Stimulated activated CD4-positive, alpha-beta T cell treated with anti-CD3 and anti-CD28 coated beads, Interleukin-1b, Interleukin-23, amount 100 ng/mL, for 4 hours (primary cell): ENCODE results near the gene KLHL10.
A peak's percentile ranks its signal among the peaks of the same experiment; 100 is the strongest.

ENCODE experiments used
- DNase-seq, 2 donors: peaks; one replicate each; pipeline ENCODE4 v3.0.0-alpha.2; 2020; ENCODE audit warnings: low read depth in 2 of 2

The KLHL10 gene

DNA sequence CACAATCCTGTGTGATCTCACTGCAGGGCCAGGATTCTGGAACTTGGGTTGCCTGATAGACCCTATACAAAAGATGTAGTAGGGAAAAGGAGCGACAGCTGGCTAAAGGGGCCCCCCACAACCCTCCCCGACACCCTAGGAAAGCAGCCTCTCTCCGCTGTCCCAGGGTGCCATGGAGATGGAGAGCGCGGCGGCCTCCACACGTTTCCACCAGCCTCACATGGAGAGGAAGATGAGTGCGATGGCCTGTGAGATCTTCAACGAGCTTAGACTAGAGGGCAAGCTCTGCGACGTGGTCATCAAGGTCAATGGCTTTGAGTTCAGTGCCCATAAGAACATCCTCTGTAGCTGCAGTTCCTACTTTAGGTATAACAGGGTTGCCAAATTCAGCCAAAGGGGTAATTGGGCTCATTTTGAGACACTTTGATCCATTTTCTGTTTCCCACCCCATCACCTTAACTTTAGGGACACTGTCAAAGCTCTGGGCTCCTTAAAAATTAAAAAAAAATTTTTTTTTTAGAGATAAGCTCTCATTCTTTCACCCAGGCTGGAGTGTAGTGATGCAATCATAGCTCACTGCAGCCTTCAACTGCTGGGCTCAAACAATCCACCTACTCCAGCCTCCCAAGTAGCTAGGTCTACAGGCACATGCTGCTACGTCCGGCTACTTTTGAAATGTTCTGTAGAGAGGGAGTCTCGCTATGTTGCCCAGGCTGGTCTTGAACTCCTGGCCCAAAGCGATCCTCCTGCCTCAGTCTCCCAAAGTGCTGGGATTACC, at the start of gene KLHL10:
Gene KLHL10 (plus strand): TSS at position 65 of the 778 bp plus-strand sequence. CDS start 108 bp downstream, at position 173.
- no peak for DNase-seq

DNA sequence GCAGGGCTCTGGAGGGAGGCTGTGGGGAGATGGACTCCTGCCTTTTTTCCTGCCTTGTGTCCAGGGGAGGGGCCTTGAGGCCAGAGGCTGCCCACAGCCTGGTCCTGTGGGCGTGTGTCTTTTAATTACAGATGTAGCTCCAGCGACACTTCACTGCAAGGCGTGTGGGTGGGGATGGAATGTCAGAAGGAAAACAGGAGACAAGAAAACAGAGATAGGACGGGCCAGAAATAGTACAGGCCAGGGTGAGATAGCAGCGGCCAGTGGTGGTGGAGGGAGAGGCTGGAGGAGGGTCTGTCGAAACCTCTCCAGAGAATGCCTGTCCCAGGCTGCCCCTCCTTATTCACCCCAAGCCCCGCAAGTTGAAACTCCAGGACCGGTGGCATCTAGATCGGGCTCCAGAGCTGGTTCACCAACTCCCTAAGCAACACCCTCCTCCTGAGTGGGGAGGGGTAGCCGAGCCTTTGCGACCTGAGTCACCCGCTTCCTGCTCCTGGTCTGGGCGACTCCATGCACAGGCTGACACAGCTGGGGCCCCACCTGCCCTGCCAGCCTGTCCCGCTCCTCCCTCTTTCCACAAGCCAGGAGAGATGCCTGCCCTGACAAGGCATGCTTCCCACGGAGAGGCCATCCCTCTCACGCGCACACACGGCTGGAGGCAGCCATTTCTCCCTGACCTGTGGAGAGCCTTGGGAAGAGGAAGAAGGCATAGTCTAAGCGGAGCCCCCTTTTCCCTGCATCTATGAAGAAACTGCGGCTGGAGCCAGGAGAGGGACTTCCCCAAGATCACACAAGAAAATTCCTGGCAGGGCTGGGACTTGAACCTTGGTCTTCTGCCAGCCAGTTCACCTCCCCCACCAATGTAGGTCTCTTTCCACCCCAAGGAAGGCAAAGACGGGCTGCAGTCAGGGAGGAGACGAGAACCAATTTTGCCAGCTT, 44.5 kb upstream of the KLHL10 start:
- DNase-seq, result no peak

DNA sequence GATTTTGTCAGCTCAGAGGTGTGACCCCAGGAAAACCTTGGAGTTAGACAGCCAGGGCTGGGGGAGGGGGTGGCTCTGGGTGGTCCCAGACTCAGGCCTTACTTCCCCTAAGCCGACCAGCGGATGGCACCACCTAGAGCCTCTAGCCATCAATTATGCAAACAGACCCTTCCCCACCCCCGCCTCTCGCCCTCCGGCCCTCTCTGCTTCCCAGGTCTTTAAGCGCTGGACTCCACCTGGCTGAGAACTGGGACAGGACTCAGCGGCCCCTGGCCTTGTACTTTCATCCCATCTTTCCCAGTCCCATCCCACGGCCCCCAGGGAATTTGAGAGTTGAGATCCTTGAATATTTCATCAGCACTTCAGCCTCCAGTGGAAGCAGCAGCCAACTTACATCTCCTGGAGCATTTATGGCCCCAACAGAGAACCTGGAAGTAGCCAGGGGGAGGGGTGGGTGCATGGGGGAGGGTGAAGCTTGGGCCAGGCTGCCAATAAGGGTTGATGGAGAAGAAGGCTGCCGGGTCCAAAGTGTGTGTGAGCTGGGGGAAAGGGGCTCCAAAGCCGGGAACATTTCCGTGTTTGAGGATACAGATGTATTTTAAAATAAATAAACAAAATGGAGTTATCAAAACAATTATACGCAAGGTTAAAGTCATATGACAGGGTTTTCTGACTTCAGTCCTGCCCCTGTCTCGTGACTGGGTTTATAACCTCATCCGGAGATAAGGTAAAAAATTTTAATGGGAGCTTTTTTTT, 43.7 kb upstream of the KLHL10 start:
- DNase-seq, result no peak

DNA sequence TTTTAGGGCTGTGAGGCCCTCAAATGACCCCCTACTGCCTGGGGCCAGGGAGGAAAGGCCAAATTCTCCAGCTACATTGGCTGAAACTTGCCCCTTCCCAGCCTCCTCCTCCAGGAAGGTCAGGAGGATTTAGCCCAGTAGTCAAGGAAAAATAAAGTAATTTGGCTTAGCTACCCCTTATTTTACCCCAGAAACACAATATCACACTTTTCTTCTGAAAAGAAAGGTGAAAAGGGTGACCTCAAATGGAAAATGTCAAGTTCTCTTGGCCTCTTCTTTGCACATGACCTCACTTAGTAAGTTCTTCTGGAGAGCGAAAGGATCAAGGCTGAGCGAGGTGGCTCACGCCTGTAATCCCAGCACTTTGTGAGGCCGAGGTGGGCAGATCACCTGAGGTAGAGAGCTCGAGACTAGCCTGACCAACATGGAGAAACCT, 43.1 kb upstream of the KLHL10 start:
- no peak for DNase-seq

DNA sequence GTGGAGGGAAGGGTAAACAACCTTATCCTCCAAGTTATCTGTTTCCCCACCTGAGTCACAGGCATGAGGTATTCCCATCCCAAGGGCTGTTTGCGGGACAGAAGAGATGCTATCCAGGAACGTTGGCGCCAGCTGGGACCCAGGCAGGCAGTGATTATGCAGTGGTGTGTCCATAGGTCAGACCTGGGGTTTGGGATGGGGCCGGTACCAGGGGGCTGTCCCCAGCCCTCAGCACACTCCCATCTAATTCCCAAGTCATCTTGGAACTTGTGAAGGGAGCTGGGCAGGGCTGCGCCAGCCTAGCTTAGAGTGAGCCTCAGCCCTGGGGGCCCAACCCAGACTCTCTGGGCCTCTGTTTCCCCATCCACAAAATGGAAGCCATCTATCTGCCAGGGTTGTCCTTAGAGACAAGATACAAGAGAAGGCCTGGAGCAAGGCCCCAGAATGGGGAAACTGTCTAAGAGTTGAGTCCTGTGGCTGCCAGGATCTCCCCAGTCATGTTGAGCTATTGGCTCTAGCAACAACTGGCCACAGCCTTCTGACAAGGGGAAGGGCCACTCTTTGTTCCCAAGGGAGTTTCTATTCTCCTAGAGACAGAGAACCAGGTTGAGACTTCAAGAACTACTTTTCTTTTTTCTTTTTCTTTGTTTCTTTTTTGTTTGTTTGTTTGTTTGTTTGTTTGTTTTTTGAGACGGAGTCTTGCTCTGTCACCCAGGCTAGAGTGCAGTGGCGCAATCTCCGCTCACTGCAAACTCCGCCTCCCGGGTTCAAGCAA, 41.3 kb upstream of the KLHL10 start:
- DNase-seq, result no peak

DNA sequence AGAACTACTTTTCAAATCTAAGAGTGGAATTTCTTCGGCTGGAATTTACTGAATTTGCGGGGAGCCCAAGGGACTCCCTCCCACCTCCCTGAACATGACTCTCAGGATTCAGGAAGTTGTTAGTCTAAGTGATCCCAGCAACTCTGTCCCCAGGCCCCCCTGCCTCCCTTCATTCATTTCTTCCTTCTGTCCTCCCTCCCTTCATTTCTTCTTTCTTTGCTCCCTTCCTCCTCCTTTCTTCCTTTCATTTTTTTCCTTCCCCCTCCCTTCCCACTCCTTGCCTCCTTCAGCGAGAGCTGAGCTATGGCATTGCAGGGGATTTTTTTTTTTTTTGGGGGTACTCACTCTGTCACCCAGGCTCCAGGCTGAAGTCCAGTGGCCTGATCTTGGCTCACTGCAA, 40.2 kb upstream of the KLHL10 start:
- no peak for DNase-seq

DNA sequence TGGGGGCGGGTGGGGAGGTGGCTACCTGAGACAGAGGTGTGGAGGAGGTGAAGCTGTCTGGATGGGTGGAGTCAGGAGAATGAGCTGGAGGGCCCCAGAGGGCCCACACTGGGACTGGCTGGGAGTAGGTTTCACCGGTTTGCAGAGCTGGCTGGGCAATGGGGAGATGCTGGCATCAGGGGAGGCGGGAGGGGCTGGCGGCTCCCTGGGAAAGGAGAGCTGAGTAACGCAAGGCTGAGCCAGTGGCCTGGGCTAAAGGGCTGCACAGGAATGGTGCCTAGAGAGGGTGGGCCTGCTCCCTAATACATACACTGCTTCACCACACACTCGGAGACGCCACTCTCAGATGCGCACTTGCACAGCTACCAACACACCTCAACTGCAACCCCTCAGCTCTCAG, 38.3 kb upstream of the KLHL10 start:
- no peak for DNase-seq

DNA sequence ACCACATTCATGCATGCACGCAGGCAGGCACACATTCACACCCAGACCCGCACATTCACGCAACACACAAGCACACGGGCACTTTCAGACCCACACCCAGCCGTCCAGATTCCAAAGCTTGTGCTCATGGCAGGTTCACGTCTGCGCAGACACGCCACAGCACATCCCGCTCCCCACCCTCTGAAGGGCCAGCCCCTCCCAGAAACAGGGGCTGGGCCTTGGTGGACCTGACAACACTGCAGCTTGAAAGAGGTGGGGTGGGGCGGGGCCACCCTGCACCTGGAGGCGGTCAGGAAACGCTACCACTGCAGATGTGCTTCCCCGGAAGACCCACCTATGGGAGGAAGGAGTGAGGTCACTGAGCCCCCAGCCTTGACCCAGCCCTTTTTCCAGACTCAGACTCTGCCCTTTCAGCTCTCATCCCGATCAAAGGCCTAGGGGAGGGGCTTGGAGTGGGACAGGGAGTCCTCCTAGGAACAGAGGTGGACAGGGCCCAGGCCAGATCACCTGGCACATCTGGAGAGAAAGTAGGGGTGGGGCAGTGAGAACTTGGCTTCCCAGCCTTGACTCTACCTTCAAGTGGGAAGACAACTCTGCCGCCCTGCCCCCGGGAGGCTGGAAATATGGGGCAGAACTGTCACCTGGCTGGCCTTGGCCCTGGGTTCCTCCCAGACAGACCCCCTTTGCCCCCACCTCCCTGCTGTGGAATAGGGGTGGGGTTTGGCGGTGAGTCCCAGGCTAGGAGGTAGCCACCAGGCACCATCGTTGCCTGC, 36.8 kb upstream of the KLHL10 start:
- no peak for DNase-seq

DNA sequence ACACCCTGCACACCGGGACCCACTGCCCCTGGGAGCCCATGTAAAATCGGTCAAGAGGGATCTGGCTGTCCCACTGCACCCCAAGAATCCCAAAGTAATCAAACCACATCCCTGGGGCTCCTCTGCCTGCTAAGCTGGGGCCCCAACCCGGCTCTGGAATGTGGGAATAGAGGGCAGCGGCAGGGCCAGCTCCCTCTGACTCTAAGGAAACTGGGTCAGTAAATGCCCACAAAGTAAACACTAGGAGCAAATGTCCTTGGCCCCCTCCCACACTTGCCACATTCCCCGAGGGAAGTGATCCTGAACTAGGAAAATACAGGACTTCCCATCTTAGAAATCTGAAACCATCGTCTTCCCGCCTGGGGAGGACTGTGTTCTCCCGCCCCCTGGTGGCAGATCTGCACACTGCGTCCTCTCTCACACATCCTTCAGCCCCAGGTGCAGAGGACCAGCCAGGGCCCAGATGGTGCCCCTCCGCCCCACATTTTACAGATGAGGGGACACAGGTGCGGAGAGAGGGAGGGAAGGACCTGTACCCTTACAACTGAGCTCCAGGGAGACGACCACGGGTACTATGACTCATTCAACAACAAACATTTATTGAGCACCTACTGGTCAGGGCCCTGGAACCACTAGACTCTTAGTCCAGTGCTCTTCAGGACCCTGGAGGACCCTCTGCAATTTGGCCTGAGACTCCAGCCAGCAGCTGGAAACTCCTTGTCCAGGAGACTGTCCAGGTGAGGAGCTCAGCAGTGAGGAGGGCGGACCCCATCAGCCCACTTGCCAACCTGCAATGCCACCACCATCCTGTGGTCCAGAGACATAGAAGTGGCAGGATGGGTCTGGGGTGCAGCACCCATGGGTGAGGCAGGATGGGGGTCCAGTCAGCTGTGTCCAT, 36.0 kb upstream of the KLHL10 start:
- DNase-seq, result peak; percentile 70 to 72

DNA sequence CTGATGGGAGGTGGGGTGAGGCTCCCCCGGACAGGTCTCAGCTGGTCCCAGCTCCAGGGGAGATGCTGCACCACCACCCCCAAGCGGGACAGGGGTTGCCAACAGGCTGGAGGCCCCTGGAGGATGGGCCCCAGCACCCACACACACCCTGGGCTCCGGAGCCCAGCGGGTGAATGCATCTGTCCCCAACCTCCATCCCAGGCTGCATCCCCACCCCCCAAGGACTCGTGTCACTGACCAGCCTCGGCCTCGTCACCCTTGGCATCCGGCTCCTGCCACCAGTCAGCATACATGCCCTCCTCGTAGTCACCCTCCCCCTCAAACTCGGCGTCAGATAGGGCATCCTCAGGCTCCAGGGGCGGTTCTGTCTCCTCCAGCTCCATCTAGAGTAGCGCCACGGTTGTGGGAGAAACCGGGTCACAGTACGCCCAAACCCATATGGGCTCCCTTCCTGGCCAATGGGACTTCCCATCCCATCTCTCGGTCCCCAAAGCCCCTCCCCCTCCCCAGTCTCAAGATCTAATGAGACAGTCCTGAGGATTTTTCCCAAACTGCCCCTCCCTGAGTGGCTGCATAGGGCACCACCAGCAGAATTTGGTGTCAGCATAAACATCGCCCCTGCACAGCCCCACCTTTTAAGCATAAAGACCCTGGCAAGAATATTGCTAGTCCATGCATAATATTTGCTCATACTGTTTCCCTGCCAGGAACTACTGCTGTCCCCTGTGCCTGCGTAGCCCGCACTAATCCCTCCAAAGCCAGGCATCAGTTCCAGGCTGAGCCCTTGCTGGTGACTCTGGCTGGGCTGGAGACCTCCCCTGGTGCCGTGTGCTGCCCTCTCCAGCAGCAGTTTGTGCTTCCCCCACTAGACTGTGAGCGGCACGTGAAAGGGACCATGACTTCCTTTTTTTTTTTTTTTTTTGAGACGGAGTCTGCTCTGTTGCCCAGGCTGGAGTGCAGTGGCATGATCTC, 34.3 kb upstream of the KLHL10 start:
- no peak for DNase-seq

DNA sequence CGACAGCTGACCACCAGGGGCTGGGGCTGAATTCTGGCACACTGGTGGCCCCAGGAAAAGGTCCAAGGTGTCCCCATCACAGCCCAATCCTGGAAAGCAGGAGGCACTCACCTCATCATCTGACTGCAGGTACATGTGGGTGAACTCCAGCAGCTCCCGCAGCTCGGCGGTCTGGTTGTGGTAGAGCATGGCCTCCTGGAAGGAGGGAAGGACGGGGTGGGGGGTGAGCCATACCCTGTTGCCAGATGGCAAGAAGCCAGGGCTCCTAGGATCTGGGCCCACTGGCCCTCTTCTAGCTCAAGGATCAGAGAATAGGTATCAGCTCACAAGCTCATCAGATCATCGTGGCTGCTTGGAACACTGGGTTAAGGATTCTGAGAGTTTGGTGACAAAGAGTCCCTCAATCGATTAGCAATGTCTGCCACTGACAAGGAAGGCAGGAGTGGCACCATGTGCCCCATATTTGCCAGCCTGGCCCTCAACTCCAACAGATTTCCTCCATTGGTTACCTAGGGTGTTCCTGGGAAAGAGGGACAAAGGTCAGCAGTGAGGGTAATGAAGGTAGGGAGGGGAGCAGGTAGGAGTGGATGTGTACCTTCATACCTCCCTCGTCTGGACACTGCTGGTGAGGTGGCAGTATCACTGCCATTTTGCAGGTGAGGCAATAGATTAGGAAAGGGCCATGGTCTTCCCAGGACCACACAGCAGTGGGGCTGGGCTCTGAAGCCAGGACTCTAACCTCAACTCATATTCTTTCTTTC, 30.8 kb upstream of the KLHL10 start:
- no peak for DNase-seq

DNA sequence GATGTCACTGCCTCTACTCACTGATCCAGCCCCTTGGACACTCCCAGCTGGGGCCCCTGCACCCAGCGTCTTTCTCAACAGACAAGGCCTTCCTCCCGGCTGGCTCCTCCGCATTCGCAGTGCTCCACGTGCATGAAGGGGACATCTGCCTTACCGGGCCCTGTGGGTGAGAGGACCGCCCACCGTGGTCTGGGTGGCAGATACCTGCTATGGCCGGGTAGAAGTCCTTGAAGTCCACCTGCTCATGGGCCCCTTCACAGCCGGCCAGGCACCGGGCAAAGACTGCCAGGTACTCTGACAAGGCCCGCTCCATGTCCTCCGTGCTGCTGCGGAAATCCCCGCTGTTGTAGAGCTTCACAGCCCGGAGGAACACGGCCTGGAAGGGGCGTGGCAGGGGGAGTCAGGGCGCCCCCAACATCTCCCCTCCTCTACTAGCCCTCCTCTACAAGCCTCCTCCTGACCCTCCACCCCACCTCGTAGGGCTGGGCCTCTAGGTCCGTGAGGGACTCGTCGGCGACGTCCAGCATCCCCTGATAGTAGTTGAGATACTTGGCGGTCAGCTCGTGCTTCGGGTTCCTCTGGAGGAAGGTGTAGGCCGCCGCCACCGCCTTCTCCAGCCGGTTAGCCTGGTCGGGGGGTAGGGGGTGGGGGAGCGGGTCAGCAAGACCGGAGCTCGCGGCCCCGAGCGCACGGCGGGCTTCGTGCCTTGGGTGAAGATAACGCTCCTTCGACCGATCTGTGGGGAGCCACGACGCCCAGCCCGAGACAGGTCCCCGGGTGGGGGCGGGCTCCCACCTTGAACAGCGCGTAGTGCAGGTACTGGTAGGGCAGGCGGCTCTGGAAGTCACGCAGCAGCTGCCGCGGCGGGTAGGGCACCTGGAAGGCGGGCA, 26.7 kb upstream of the KLHL10 start:
- no peak for DNase-seq

DNA sequence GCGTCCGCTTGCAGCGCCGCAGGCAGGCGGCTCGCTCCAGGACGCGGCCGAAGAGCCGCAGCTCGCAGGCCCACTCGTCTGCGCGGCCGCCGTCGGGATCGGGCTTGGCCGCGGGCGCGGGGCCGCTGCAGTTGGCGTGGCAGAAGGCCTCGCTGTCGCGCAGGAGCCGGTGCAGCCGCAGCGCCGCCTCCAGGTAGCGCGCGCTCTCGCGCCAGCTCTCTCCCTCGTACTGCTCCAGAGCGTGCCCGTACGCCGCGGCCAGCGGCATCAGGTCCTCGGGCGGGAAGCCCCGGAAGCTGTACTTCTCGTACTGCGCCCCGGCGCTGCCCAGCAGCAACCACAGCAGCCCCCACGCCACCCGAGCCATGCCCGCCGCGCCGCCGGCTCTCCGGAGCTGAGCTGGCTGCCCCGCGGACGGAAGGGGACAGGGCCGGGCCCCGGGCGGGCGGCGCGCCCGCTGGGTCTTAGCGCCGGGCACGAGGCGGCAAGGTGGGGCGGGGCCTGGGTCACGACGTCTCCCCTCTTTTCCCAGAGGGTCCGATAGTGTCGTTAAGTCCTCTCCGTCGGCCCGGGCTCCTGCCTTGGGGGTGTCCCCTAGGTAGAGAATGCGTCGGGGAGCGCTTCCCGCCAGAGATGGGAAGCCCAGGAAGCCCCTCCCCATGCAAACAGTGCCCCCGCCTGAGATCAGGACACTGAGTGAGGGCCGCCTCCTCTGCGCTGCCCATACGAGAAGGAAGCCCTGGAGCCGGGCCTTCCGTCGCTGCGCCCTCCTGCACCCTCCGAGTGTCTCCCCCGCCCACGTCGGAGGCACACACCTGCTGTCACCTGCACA, 25.9 kb upstream of the KLHL10 start, which contains the start of gene P3H4:
Gene P3H4 (minus strand): TSS at position 401 of the 832 bp plus-strand sequence. CDS start 34 bp downstream, at position 367.
- peak; percentile 46 to 67 for DNase-seq

DNA sequence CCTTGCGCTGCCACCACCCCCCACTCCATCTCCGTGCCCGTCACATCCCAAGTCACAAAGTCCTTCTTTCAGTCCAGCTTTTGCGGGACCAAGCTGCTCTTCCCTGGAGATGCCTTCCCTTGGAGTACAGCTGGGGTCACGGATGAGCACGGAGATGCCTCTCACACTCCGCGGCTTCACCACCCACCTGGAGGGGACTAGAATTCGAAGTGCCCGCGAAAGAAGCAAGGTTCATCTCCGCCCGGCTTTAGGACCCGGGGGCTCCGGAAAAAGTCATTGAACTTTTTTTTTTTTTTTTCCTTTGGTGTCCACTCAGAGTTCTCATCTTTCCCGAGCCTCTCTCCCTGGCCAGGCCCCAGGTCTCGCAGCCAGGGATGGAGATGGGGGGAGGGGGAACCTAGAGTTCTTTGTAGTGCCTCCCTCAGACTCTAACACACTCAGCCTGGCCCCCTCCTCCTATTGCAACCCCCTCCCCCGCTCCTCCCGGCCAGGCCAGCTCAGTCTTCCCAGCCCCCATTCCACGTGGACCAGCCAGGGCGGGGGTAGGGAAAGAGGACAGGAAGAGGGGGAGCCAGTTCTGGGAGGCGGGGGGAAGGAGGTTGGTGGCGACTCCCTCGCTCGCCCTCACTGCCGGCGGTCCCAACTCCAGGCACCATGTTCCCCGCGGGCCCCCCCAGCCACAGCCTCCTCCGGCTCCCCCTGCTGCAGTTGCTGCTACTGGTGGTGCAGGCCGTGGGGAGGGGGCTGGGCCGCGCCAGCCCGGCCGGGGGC, 25.1 kb upstream of the KLHL10 start, which contains the start of gene FKBP10:
Gene FKBP10 (plus strand): TSS at position 624 of the 771 bp plus-strand sequence. CDS start 31 bp downstream, at position 655.
- peak in 1 of 2 donors; percentile 12 for DNase-seq
